SK-N-SH treated with all-trans-retinoic acid at 6 μM for 48 hours (cell line): ENCODE data around the gene ZNF540.

ENCODE experiments used
- ARNTL ChIP-seq: fragments of 450-650 bp; formaldehyde crosslinking; IDR thresholded peaks from 2 replicates; pipeline ENCODE4 v1.5.0; 2020; ENCODE audit warnings: low read depth, mild to moderate bottlenecking, moderate library complexity, borderline replicate concordance
- BACH2 ChIP-seq: fragments of 250-450 bp; sonication (Bioruptor Pico); IDR thresholded peaks from 2 replicates; pipeline ENCODE4 v1.9.0; 2021; ENCODE audit warnings: mild to moderate bottlenecking, borderline replicate concordance
- ISL1 ChIP-seq: fragments of 250-450 bp; sonication (Bioruptor Pico); IDR thresholded peaks from 2 replicates; pipeline ENCODE4 v2.1.2; 2022; ENCODE audit warnings: mild to moderate bottlenecking, moderate library complexity
- PATZ1 ChIP-seq: fragments of 250-450 bp; sonication (Bioruptor Pico); IDR thresholded peaks from 2 replicates; pipeline ENCODE4 v1.8.0; 2020; ENCODE audit warnings: mild to moderate bottlenecking, moderate library complexity, borderline replicate concordance
- ZFP3 ChIP-seq: fragments of 250-450 bp; sonication (Bioruptor Pico); IDR thresholded peaks from 2 replicates; pipeline ENCODE4 v1.5.0; 2020; ENCODE audit warnings: mild to moderate bottlenecking, moderate library complexity
- ZFP30 ChIP-seq: fragments of 450-650 bp; formaldehyde crosslinking; IDR thresholded peaks from 2 replicates; pipeline ENCODE4 v1.5.0; 2022; ENCODE audit warnings: mild to moderate bottlenecking, moderate library complexity

GRCh38 chr19:37655689-37656371 lies 61.2 kb downstream of the ZNF540 start:
- TF ChIP-seq ARNTL (CRISPR knock-in tag) (no peak), PATZ1 (no peak), BACH2 (no peak), ZFP3 (CRISPR knock-in tag) (no peak), ZFP30 (CRISPR knock-in tag) (no peak), ISL1 (CRISPR knock-in tag) (no peak)
